GM12874 (cell line): ENCODE data around the gene DSCAM.

ENCODE experiments used
- TF ChIP-seq, protein P1 (sequence below): IDR thresholded peaks from 2 replicates; pipeline ENCODE4 v1.5.1; 2011; ENCODE audit warnings: low read depth, mild to moderate bottlenecking, control low read depth, low read length, moderate library complexity; ENCODE audit not compliant: insufficient read depth

DSCAM gene

GRCh38 chr21:40102682-40103081, 744.3 kb downstream of the DSCAM start:
- TF ChIP-seq, protein P1, sequence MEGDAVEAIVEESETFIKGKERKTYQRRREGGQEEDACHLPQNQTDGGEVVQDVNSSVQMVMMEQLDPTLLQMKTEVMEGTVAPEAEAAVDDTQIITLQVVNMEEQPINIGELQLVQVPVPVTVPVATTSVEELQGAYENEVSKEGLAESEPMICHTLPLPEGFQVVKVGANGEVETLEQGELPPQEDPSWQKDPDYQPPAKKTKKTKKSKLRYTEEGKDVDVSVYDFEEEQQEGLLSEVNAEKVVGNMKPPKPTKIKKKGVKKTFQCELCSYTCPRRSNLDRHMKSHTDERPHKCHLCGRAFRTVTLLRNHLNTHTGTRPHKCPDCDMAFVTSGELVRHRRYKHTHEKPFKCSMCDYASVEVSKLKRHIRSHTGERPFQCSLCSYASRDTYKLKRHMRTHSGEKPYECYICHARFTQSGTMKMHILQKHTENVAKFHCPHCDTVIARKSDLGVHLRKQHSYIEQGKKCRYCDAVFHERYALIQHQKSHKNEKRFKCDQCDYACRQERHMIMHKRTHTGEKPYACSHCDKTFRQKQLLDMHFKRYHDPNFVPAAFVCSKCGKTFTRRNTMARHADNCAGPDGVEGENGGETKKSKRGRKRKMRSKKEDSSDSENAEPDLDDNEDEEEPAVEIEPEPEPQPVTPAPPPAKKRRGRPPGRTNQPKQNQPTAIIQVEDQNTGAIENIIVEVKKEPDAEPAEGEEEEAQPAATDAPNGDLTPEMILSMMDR, result no peak

DNA sequence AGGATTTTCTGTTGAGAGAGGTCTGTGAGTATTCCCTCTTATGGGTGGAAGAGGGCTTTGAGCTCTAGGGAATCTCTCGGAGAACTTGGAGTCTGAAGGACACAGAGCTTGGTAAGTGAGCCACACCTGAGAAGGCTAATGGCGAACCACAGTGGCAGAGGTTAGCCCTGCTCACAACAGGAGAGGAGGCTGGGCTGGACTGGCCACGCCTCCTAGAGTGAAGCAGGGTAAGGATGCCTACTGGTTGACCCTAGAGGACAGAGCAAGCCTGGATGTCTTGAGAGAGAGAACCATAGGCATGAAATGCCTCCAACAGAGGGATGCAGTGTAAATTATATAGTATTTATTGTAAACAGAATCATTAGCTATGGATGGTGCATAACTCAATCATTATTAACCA, 747.1 kb downstream of the DSCAM start:
- TF ChIP-seq, protein P1, result no peak

DNA sequence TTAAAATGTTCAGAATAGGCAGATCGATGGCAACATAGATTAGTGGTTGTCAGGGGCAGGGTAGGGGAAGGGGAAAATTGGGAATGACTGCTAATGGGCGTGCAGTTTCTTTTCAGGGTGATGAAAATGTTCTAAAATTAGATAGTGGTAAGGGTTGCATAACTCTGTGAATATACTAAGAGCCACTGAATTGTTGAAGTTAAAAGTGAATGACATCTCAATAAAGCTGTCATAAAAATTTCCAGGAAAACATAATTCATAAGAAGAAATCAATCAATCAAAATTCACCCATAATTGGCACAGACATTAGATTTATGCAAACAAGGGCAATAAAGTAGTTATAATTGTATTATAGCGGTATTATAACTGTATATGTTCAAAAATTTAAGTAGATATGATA, 751.5 kb downstream of the DSCAM start:
- TF ChIP-seq, protein P1, result no peak

- TF ChIP-seq, protein P1, result no peak
These were observed 766.6 kb downstream of the DSCAM start for GRCh38 chr21:40080385-40080784.

GRCh38 chr21:40074710-40075109, 772.2 kb downstream of the DSCAM start:
- TF ChIP-seq, protein P1, result no peak

DNA sequence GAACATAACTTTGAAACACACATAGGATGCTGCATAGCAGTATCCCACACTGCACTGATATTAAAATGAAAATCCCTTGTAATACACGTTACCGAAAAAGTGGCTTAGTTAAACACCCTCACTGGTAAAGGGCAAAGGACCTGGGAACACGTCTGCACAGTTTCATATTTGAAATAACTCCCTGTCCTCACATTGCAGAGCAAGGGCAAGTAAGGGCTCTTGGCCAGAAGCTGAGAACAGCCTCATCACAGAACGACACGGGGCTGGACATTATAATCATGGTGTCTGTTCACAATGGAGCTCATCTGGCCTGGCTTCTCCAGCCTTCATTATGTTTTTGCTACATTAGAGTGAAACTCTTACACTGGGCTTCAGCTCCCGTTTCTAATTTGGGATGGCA, 772.8 kb downstream of the DSCAM start:
- TF ChIP-seq, protein P1, result no peak

- TF ChIP-seq, protein P1, result no peak
These were observed 773.3 kb downstream of the DSCAM start for GRCh38 chr21:40073642-40074041.

DNA sequence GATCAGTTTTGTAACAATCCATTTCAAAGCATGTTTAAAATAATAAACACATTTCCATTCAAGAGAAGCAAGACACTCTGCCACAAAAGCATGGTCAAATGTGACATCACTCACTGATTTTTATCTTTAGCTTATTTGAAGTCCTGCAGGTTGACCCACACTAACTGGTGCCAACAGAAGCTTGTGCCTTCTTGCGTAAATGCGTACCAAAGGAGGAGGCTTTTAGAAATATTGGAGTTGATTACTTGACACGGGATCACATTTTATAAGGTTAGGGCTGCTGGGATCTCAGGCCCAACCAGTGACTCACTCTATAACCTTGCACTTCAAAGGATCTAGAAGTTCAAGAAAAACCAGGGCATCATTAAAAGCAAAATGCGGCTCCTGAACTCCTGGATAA, 776.1 kb downstream of the DSCAM start:
- TF ChIP-seq, protein P1, result no peak
